Suprapubic skin (tissue), 4 donors: ENCODE results near the gene SLN. TPM values are rescaled to one million over a fixed set of nuclear protein-coding genes. Genes with fewer than 3 reads are reported as not detected.

ENCODE experiments used
- DNase-seq, 2 donors: peaks; one replicate each; pipeline ENCODE4 v3.0.0-alpha.2; 2019; ENCODE audit warnings: low spot score in 2 of 2
- H3K27ac ChIP-seq: fragments of 200-600 bp; sonication (generic); one replicate; pipeline ENCODE4 v1.5.1; 2019
- H3K27me3 ChIP-seq: fragments of 200-600 bp; sonication (generic); one replicate; pipeline ENCODE4 v1.5.1; 2019
- H3K36me3 ChIP-seq: fragments of 200-600 bp; sonication (generic); one replicate; pipeline ENCODE4 v1.5.1; 2019
- H3K4me1 ChIP-seq: fragments of 200-600 bp; sonication (generic); one replicate; pipeline ENCODE4 v1.5.1; 2019
- H3K4me3 ChIP-seq: fragments of 200-600 bp; sonication (generic); one replicate; pipeline ENCODE4 v1.5.1; 2019; ENCODE audit warnings: mild to moderate bottlenecking
- H3K9me3 ChIP-seq: fragments of 200-600 bp; sonication (generic); one replicate; pipeline ENCODE4 v1.5.1; 2019
- CTCF ChIP-seq, 2 donors: fragments of 200-600 bp in 1 of 2; fragments of 450-650 bp in 1 of 2; sonication (generic) in 1 of 2; IDR thresholded peaks; one replicate each; pipeline ENCODE4 v1.5.1; 2016 to 2019; ENCODE audit warnings: antibody characterized with exemption in 2 of 2, mild to moderate bottlenecking in 1 of 2, moderate library complexity in 1 of 2
- EP300 ChIP-seq: sonication (generic); formaldehyde crosslinking; IDR thresholded peaks from one replicate; pipeline ENCODE4 v1.6.1; 2017; ENCODE audit warnings: antibody characterized with exemption
- POLR2A ChIP-seq, 2 donors: fragments of 450-650 bp; IDR thresholded peaks; one replicate each; pipeline ENCODE4 v1.6.1; 2017; ENCODE audit warnings: antibody characterized with exemption in 2 of 2, mild to moderate bottlenecking in 2 of 2, moderate library complexity in 2 of 2
- POLR2AphosphoS5 ChIP-seq, 3 donors: sonication (generic); formaldehyde crosslinking; IDR thresholded peaks; one replicate each; pipeline ENCODE4 v1.6.1; 2017; ENCODE audit warnings: antibody characterized with exemption in 3 of 3
- WGBS: methylation state at CpG from one replicate; pipeline ENCODE4 v1.1.5; 2018; 5-methylcytosine and 5-hydroxymethylcytosine counted together
- total RNA-seq, 4 donors: library from RNA; depleted of rRNA; stranded (reverse); fragments of >200 nt; gene quantifications; one replicate each; pipeline ENCODE4 v1.1.0, GENCODE V29; 2016

Gene SLN
- total RNA-seq, 4 donors from 2014 or later, result 5.5 to 5.9 TPM; not detected in 2

- Histone ChIP-seq H3K27ac (no peak overlapping the region), H3K9me3 (no peaks in the 10 kb centered on the region), H3K4me3 (no peak overlapping the region), H3K36me3 (no peaks in the 10 kb centered on the region), H3K4me1 (peaks cover 4% of the 10 kb centered on the region), H3K27me3 (no peaks in the 10 kb centered on the region)
- no peak for DNase-seq
- 85% methylated on average over 3 of the region's 3 CpGs for WGBS
- TF ChIP-seq CTCF (IDR thresholded peaks at IDR 0.05) (no peak), EP300 (no peak), POLR2AphosphoS5 (IDR thresholded peaks at IDR 0.05) (no peak), POLR2A (IDR thresholded peaks at IDR 0.05) (no peak)
These were observed 3.1 kb downstream of the SLN start for GRCh38 chr11:107708792-107709191.

- Histone ChIP-seq H3K9me3 (no peaks in the 10 kb centered on the region), H3K4me1 (peaks cover 4% of the 10 kb centered on the region), H3K27me3 (no peaks in the 10 kb centered on the region), H3K27ac (no peak overlapping the region), H3K4me3 (no peak overlapping the region), H3K36me3 (no peaks in the 10 kb centered on the region)
- WGBS, result 62% methylated on average over 4 of the region's 4 CpGs
- no peak for DNase-seq
- TF ChIP-seq POLR2AphosphoS5 (IDR thresholded peaks at IDR 0.05) (no peak), CTCF (IDR thresholded peaks at IDR 0.05) (no peak), POLR2A (IDR thresholded peaks at IDR 0.05) (no peak), EP300 (no peak)
These were observed 4.0 kb downstream of the SLN start for GRCh38 chr11:107707807-107708206.

GRCh38 chr11:107707215-107707671 is 4.6 kb downstream of the SLN start:
- WGBS, result 77% methylated on average over 3 of the region's 3 CpGs
- no peaks in the 10 kb centered on the region for H3K9me3 ChIP-seq

GRCh38 chr11:107706531-107706930 is 5.3 kb downstream of the SLN start:
- no peaks in the 10 kb centered on the region for H3K9me3 ChIP-seq
- H3K4me1 ChIP-seq, result peaks cover 4% of the 10 kb centered on the region
- H3K27ac ChIP-seq, result no peak overlapping the region
- WGBS, result 69% methylated on average over 2 of the region's 2 CpGs
- no peak for DNase-seq
- H3K4me3 ChIP-seq, result no peak overlapping the region
- no peaks in the 10 kb centered on the region for H3K27me3 ChIP-seq
- H3K36me3 ChIP-seq, result no peaks in the 10 kb centered on the region
- no peak for TF ChIP-seq CTCF (IDR thresholded peaks at IDR 0.05)
- TF ChIP-seq POLR2AphosphoS5 (IDR thresholded peaks at IDR 0.05), result no peak
- TF ChIP-seq EP300, result no peak
- TF ChIP-seq POLR2A (IDR thresholded peaks at IDR 0.05), result no peak

More at GRCh38 chr11:107707215-107707671, 4.6 kb downstream of the SLN start:
- Histone ChIP-seq H3K4me3 (no peak overlapping the region), H3K4me1 (peaks cover 4% of the 10 kb centered on the region), H3K36me3 (no peaks in the 10 kb centered on the region), H3K27me3 (no peaks in the 10 kb centered on the region), H3K27ac (no peak overlapping the region)
- DNase-seq, result no peak
- TF ChIP-seq CTCF (IDR thresholded peaks at IDR 0.05) (no peak), EP300 (no peak), POLR2AphosphoS5 (IDR thresholded peaks at IDR 0.05) (no peak), POLR2A (IDR thresholded peaks at IDR 0.05) (no peak)

- Histone ChIP-seq H3K36me3 (no peaks in the 10 kb centered on the region), H3K4me3 (no peak overlapping the region), H3K9me3 (no peaks in the 10 kb centered on the region), H3K4me1 (peaks cover 4% of the 10 kb centered on the region), H3K27me3 (no peaks in the 10 kb centered on the region), H3K27ac (no peak overlapping the region)
- WGBS, result 51% methylated on average over 2 of the region's 2 CpGs
- TF ChIP-seq POLR2AphosphoS5 (IDR thresholded peaks at IDR 0.05), result no peak
- TF ChIP-seq POLR2A (IDR thresholded peaks at IDR 0.05), result no peak
- DNase-seq, result no peak
These were observed 6.8 kb downstream of the SLN start for GRCh38 chr11:107705027-107705426.

- 71% methylated on average over 3 of the region's 3 CpGs for WGBS
- no peaks in the 10 kb centered on the region for H3K9me3 ChIP-seq
- H3K4me1 ChIP-seq, result peaks cover 4% of the 10 kb centered on the region
- H3K4me3 ChIP-seq, result no peak overlapping the region
- no peak overlapping the region for H3K27ac ChIP-seq
- H3K36me3 ChIP-seq, result no peaks in the 10 kb centered on the region
- DNase-seq, result no peak
- H3K27me3 ChIP-seq, result no peaks in the 10 kb centered on the region
- no peak for TF ChIP-seq CTCF (IDR thresholded peaks at IDR 0.05)
- TF ChIP-seq EP300, result no peak
- TF ChIP-seq POLR2AphosphoS5 (IDR thresholded peaks at IDR 0.05), result no peak
These were observed 7.4 kb downstream of the SLN start for GRCh38 chr11:107704451-107704850.
